Hepatocyte (in vitro differentiated cells): Measurements from ENCODE around the gene CASR.

ENCODE experiments used
- CTCF ChIP-seq: fragments of 200-600 bp; sonication (generic); IDR thresholded peaks from 2 replicates; pipeline ENCODE4 v1.5.1; 2016; ENCODE audit warnings: antibody characterized with exemption, mild to moderate bottlenecking; ENCODE audit not compliant: poor library complexity
- EZH2 ChIP-seq: fragments of 200-600 bp; sonication (generic); IDR thresholded peaks from 2 replicates; pipeline ENCODE4 v1.6.1; 2016; ENCODE audit warnings: antibody characterized with exemption, mild to moderate bottlenecking, borderline replicate concordance
- EZH2phosphoT487 ChIP-seq: fragments of 200-600 bp; sonication (generic); IDR thresholded peaks from one replicate; pipeline ENCODE4 v1.6.1; 2018; ENCODE audit warnings: antibody characterized with exemption, mild to moderate bottlenecking, low read depth, moderate library complexity; ENCODE audit not compliant: unreplicated experiment, severe bottlenecking

GRCh38 chr3:122234117-122234516 is 50.6 kb downstream of the CASR start:
- TF ChIP-seq EZH2 (no peak), CTCF (no peak), EZH2phosphoT487 (no peak)
